GM18526 (cell line): ENCODE data around the gene PTGFRN.

Source experiments
- POLR2A ChIP-seq: IDR thresholded peaks from 3 replicates; pipeline ENCODE4 v1.6.1; 2011; ENCODE audit not compliant: insufficient read length; ENCODE audit errors: extremely low read depth

The PTGFRN gene

GRCh38 chr1:116929961-116930592, 20.4 kb downstream of the PTGFRN start:
- no peak for TF ChIP-seq POLR2A

DNA sequence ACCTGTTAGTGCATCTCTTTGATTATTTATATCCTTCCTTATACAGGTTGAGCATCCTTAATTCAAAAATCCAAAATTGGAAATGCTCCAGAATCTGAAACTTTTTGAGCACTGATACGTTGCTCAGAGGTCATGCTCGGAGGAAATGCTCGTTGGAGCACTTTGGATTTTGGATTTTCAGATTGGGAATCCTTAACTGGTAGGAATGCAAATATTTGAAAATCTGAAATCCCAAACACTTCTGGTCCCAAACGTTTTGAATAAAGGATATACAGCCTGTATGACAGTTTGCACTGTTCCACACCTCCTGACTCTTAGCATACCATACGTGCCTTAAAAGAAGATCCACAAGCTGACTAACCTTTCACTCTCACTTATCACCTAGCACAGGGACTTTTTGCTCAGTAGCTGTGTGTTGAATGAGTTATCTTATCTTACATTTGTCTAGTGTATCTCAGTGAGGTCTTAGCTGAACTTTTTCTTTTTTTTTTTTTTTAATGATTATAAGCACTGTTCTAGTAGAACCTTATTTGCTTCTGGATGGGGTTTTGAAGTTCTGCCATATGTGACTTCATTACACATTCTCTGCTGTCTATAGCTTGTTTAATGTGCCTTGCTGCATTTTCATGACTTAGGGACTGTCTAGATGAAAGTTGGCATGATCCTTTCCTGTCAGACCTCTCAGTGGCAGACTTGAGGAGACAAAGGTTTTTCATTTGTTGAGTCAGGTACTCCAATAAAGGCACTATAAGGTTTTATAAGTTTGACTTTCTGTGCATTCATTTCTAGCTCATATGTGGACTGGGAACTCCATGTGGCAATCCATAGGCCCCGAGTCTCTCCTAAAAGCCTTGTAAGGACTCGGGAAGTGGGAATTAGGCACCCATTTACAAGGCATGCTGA, 21.6 kb downstream of the PTGFRN start:
- TF ChIP-seq POLR2A, result no peak

GRCh38 chr1:116933606-116934515, 24.1 kb downstream of the PTGFRN start:
- no peak for TF ChIP-seq POLR2A

- TF ChIP-seq POLR2A, result no peak
Measured at GRCh38 chr1:116934586-116935207, 25.0 kb downstream of the PTGFRN start.

DNA sequence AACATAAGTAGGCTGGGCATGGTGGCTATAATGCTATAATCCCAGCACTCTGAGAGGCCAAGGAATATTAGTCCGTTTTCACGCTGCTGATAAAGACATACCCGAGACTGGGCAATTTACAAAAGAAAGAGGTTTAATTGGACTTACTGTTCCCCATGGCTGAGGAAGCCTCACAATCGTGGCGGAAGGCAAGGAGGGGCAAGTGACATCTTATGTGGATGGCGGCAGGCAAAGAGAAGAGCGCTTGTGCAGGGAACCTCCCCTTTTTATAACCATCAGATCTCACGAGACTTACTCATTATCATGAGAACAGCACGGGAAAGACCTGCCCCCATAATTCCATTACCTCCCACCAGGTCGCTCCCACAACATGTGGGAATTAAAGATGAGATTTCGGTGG, 28.5 kb downstream of the PTGFRN start:
- TF ChIP-seq POLR2A, result no peak

- no peak for TF ChIP-seq POLR2A
Measured at GRCh38 chr1:116940814-116941599, 31.3 kb downstream of the PTGFRN start.

GRCh38 chr1:116941670-116942069, 32.0 kb downstream of the PTGFRN start:
- no peak for TF ChIP-seq POLR2A

DNA sequence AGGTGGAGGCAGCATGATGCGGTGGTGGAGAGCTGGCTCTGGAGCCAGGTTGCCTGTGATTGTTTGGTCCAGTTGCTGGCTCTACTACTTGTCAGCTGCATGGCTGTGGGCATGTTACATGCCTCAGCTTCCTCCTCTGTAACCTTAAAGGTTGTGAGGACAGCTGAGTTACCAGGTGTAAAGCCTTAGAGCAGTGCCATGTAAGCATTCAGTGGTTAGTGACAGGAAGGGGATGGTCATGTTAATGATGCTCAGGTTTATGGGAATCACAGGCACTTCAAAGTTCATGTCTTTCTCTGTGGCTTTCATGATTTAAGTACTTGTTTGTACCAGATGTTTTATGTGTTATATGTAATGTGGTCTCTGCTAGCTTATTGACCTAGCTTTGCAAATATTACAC, 32.6 kb downstream of the PTGFRN start:
- TF ChIP-seq POLR2A, result no peak

DNA sequence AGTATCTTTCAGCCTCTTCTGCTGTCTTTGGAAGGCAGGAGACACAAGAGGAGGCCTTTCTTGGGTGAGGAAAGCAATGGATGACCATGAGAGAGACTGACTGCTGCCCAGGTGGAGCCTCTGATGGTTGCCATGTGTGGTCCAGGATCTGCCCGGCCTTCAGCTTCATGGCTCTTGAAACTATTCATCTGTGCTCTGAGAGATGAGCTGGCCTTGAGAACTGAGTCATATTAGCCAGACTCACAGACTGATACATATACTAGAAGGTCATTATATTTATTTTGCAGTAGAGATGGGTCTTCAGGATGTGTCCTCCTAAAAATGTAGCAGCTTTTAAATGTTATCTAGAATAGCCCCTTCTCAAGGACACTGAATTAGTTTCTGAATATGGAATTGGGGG, 33.7 kb downstream of the PTGFRN start:
- TF ChIP-seq POLR2A, result no peak

GRCh38 chr1:116944613-116945012, 34.9 kb downstream of the PTGFRN start:
- TF ChIP-seq POLR2A, result no peak

GRCh38 chr1:116945421-116945820, 35.7 kb downstream of the PTGFRN start:
- TF ChIP-seq POLR2A, result no peak

- TF ChIP-seq POLR2A, result no peak
Measured at GRCh38 chr1:116945996-116946395, 36.3 kb downstream of the PTGFRN start.

DNA sequence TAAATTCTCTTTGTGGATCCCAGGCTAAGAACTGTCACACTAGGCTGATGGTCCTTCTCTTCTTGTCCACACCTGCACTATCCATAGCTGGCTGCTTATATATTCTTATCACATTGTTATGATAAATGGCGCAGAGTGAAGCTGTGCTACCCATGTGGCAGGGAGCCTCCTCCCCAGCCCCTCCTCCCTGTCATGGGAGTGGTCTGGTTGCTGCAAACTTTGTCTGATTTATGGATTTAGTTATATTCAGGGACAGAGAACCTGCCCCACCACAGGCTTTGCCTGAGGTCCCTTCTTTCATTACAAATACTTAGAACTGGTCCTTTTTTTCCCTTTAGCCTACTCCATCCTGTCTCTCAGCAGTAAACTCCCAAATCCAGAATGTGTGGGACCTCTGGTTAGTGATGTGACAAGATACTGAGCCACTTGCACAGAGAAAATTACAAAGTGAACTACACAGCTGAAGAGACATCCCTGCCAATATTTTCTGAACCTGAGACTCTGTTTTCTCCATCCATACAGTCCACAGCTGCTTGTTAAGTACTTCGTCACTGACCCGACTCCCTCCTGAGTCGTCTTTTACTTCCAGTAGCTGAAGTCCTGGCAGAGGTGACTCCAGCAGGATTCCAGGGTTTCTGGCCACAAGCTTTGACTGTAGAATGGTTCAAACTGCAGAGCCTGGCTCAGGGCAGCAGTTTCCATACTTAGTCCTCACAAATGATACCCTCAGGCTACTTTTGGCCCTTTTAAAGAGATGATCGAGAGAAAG, 37.6 kb downstream of the PTGFRN start:
- no peak for TF ChIP-seq POLR2A

DNA sequence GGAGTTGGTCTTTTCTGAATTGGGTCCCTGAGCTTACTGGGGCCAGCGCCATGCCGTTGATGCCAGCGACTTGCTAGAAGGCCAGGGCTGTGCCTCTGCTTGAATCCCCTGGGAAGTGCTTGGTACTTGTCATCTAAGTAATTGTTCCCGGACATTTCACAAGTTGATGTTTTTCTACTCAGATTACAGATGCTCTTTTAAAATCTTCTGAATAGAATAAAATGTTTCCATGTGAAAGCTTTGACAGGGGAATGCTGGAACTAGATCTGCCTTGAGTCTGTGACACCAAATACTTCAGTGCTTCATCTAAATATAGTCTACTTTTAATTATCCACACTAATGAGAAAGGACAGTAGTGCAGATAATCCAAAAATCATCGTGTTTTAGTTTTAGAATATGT, 38.3 kb downstream of the PTGFRN start:
- TF ChIP-seq POLR2A, result no peak
